HFF-Myc (cell line): ENCODE measurements around the gene RCL1.
"Not testable (repeated sequence)": the region's sequence is repeated elsewhere in the genome, so short reads cannot be mapped to it uniquely, and the experiment has no call there.

Source experiments
- DNase-seq: peaks from one replicate; pipeline ENCODE4 v3.0.0-alpha.2; 2011; ENCODE audit warnings: low read depth; ENCODE audit errors: extremely low read depth
- H3K4me3 ChIP-seq: replicated peaks from 2 replicates; pipeline ENCODE4 v1.5.1; 2011; ENCODE audit warnings: low read depth, mild to moderate bottlenecking, control low read depth, low read length
- TF ChIP-seq, protein P1 (sequence below): IDR thresholded peaks from 2 replicates; pipeline ENCODE4 v1.5.1; 2012; ENCODE audit warnings: mild to moderate bottlenecking, low read depth, low read length, control low read depth; ENCODE audit errors: missing control alignments

The RCL1 gene, protein sequence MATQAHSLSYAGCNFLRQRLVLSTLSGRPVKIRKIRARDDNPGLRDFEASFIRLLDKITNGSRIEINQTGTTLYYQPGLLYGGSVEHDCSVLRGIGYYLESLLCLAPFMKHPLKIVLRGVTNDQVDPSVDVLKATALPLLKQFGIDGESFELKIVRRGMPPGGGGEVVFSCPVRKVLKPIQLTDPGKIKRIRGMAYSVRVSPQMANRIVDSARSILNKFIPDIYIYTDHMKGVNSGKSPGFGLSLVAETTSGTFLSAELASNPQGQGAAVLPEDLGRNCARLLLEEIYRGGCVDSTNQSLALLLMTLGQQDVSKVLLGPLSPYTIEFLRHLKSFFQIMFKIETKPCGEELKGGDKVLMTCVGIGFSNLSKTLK

DNA sequence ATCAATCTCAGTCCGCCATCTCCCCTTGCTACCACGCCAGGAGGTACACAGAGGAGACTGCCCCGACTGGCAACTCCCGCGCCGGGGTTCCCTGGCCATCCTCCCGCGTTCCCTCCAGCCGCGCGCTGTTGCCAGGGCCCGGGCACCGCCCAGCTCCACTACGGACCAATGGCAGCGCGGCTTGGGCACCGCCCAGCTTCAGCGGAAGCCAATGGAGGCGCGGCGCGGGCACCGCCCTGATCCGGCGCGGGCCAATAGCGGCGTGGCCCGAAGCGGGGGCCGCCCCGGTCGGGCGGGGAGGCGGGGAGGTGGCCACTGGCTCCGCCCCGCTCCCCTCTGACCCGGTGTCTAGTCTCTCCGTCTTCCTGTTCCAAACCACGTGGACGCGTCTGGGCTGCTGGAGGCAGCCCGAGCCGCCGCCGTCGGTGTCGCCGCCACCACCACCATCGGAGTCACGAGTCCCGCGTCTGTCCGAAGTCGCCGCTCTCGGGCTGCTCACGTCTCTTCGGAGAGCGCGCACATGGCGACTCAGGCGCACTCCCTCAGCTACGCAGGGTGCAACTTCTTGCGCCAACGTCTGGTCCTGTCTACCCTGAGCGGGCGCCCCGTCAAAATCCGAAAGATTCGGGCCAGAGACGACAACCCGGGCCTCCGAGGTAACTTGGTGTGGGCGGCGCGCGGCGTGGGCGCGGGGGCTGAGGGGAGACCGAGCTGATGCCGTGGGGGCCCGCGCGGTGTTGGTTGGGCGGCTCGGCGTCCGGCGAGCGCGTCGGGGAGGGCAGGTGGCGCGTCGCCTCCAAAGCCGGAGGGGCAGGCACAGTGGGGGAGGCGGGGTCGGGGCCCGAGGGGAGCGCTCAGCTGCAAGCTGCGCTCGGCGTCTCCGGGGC, at the start of gene RCL1:
TSS of gene RCL1 (plus strand) at position 373 of the 887 bp plus-strand sequence. CDS start at position 521, 148 bp downstream.
- DNase-seq, result peak; percentile 73
- peak within 1 kb of the TSS; percentile 94 for H3K4me3 ChIP-seq
- TF ChIP-seq, protein P1, sequence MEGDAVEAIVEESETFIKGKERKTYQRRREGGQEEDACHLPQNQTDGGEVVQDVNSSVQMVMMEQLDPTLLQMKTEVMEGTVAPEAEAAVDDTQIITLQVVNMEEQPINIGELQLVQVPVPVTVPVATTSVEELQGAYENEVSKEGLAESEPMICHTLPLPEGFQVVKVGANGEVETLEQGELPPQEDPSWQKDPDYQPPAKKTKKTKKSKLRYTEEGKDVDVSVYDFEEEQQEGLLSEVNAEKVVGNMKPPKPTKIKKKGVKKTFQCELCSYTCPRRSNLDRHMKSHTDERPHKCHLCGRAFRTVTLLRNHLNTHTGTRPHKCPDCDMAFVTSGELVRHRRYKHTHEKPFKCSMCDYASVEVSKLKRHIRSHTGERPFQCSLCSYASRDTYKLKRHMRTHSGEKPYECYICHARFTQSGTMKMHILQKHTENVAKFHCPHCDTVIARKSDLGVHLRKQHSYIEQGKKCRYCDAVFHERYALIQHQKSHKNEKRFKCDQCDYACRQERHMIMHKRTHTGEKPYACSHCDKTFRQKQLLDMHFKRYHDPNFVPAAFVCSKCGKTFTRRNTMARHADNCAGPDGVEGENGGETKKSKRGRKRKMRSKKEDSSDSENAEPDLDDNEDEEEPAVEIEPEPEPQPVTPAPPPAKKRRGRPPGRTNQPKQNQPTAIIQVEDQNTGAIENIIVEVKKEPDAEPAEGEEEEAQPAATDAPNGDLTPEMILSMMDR, result no peak

DNA sequence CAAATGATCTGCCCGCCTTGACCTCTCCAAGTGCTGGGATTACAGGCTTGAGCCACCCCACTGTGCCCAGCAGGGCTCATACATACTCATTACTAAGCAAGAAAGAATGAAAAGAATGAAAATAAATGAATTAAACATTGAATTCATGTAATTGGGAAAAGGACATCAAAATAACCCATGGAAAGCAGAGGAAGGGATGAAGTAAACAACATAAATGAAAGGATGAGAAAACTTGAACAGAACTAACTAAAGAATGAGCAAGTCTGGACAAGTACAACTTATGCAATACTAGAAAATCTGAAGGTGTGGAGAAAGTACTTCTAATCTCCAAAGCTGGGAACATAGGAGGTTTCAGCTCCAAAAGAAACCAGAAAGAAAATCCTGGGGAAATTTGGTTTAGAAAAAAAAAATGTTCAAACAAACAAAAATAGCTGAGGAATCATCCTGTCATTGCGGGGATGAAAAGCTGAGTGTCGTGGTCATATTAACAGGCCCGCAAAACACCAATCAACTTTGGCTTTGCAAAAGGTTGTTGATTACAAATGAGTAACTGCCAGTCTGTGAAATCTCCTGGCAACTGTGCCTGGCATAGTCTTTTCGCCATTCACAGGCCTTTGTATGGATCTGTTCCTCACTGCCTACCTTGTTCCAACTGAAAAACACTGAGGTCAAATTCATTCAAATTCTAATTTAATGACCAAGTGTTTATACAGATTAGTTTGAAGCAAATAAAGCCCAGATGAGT, 49.4 kb upstream of the RCL1 start:
- TF ChIP-seq, protein P1, result no peak
- H3K4me3 ChIP-seq, result no peak overlapping the region
- DNase-seq, result no peak

- DNase-seq, result no peak
- H3K4me3 ChIP-seq, result no peak overlapping the region
- TF ChIP-seq, protein P1, result no peak
Measured at GRCh38 chr9:4746278-4747030, 46.3 kb upstream of the RCL1 start.

GRCh38 chr9:4748612-4749011, 44.1 kb upstream of the RCL1 start:
- no peak overlapping the region for H3K4me3 ChIP-seq
- TF ChIP-seq, protein P1, result no peak
- no peak for DNase-seq

DNA sequence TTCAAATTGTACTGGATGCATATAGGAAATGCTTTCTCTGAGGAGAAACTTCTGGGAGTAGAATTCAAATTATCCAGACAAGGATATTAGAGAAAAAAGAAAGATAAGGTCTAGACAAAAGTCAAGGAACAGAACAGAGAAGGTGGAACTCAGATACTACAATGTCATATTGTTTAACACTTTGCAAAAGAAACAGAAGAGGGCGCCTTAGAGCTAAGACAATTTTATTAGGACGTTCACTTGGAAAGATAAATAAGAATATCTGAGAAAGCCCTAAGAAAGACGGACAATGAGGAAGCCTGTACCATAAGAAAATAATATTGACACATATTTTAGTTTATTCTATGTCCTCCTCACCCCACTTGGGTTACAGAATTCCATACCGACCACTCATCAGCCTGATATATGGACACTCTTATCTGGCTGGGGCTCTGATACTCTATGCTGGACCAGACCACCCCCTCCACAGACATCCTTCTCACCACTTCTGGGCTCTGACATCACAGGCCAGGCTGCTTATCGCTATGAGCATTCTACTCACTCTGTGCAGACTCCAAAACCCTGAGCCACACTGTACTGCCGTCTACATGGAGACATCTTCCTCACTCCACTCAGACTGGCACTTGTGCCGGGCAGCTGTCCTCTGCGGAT, 42.6 kb upstream of the RCL1 start:
- TF ChIP-seq, protein P1, result peak; percentile 39
- no peak for DNase-seq
- H3K4me3 ChIP-seq, result no peak overlapping the region

GRCh38 chr9:4754530-4754929, 38.2 kb upstream of the RCL1 start:
- not testable (repeated sequence) for H3K4me3 ChIP-seq, DNase-seq
